NOMO-1 treated with DMSO at 0.1 percent for 48 hours (cell line): Measurements from ENCODE around the gene TSPO2.

ENCODE experiments used
- DNase-seq: peaks from one replicate; lab custom pipeline; 2025; ENCODE audit not compliant: unreplicated experiment; lab: John Stamatoyannopoulos, UW

Gene TSPO2

GRCh38 chr6:41074692-41075436 lies 32.6 kb downstream of the TSPO2 start:
- DNase-seq = no peak

- no peak for DNase-seq
Measured at GRCh38 chr6:41075651-41076626, 33.7 kb downstream of the TSPO2 start.

GRCh38 chr6:41077536-41077935 lies 35.3 kb downstream of the TSPO2 start:
- DNase-seq = no peak

- DNase-seq = no peak
Measured at GRCh38 chr6:41078101-41078500, 35.8 kb downstream of the TSPO2 start.

GRCh38 chr6:41079080-41079479 lies 36.8 kb downstream of the TSPO2 start:
- DNase-seq = no peak

- no peak for DNase-seq
Measured at GRCh38 chr6:41080621-41081020, 38.4 kb downstream of the TSPO2 start.

GRCh38 chr6:41083072-41083471 lies 40.8 kb downstream of the TSPO2 start:
- no peak for DNase-seq

- no peak for DNase-seq
Measured at GRCh38 chr6:41085182-41085581, 42.9 kb downstream of the TSPO2 start.

GRCh38 chr6:41088451-41088850 lies 46.2 kb downstream of the TSPO2 start:
- no peak for DNase-seq

- DNase-seq = no peak
Measured at GRCh38 chr6:41090841-41091761, 48.8 kb downstream of the TSPO2 start.

GRCh38 chr6:41092421-41093140 lies 50.3 kb downstream of the TSPO2 start:
- no peak for DNase-seq

GRCh38 chr6:41093729-41094128 lies 51.5 kb downstream of the TSPO2 start:
- no peak for DNase-seq
